ENCODE measurements around the gene DES. TPM values are rescaled to one million over a fixed set of nuclear protein-coding genes. Genes with fewer than 3 reads are reported as not detected.

Gene DES
- total RNA-seq, 1 experiment from 2014 or later: 0.17 TPM

DNA sequence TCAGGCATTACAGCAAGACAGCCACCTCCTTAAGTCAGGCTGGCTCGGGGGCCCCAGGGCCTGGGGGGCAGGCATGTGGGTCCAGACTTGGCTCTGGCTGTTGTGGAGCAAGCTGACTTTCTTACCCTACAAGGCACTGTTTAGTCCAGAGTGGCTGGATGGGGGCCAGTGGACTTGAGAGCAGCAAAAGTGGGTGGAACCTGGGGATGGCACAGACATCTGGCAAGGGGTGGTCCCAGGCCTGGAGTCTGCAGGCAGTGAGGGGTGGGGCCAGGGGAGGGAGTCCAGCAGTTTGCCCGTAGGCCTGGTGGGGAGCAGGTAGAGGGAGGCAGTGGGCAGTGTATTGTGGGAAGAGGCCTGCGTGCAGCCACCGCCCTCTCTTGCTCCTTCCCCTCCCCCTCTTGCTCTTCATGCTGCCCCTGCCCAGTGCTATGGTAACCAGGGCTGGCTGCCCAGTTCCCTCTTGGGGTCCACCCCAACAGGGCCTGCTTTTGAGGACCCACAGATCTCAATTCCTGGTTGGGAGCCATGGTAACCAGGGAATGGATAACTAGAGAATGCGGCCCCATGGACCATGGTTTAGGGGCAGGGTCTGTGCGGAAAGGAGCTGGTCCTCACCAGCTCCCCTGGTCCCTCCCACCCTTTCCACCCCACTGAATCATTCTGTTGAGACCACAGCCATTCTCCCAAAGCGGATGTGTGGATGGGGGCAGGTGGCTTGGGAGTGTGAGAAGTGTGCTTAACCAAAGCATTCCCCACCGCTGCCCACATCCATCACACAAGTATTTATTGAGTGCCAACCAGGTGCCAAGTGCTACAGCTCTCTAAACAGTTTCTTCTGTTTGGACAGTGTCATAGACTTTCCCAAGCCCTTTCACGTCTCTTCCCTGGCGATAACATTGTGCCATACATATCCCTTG, 35.8 kb downstream of the DES start:
- DNase-seq (ENCODE audit: low read depth): peak; percentile 88

DNA sequence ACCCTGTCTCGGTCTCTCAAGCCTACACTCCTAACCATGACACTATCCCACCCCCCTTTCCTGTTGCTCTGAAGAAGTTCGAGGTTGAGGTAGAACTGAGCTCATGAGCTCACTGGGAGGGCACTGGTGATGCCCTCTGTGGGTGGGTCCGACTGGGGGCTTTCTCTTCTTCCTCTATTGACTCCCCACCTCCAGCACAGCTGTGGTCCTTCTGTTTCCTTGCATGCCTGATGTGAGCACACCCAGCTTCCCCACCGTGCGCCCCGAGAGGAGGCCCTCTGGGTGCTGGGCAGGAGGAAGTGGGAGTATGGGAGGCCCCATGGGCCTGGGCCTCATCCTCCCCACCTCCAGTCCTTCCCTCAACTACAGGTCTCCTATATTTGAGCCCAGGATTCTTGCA, 37.4 kb downstream of the DES start:
- no peak for DNase-seq (ENCODE audit: low read depth)

DNA sequence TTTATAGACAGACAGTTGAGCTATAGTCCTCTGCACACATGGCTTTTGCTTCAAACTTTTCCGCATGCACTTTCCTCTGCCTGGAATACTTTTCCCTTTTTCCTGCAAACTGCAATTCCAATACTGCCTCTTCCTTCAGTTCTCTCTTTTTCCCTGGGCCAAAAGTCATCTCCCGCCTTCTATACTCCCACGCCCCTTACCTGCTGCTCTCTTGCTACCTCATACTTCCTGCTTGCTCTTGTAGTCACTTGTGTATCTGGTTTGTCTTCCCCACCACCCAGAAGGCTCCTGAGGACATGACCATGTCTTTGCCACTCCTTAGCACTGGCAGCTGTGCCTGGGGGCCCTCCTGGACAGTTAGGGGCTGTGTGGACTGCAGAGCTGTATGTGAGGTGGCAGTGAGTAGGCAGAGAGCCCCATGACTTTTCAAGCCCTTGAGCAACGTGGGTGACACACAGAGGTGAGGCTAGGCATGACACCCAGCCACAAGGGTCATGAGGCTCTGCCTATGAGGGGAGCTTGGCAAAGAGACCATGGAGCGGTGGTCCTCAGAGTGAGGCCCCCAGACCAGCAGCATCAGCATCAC, 39.7 kb downstream of the DES start:
- DNase-seq (ENCODE audit: low read depth): peak; percentile 29

DNA sequence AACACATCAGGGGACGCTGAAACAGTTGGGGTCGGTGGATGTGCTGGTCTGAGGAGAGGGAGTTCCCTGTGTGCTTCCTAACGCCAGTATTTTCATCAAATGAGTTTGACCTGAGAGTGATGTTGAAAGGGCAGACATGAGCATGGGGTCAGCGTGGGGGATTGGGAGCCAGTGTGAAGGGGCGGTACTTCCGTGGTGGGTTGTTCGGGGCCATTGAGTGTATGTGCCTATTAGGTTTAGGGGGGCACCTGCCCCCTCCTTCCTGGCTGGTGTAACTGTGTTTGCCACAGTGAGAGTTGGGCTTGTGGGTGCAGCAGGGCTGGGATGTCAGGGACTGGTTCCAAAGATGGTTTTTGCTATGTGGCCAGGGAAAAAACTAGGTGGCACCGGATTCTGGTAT, 40.8 kb downstream of the DES start:
- DNase-seq (ENCODE audit: low read depth): no peak

DNA sequence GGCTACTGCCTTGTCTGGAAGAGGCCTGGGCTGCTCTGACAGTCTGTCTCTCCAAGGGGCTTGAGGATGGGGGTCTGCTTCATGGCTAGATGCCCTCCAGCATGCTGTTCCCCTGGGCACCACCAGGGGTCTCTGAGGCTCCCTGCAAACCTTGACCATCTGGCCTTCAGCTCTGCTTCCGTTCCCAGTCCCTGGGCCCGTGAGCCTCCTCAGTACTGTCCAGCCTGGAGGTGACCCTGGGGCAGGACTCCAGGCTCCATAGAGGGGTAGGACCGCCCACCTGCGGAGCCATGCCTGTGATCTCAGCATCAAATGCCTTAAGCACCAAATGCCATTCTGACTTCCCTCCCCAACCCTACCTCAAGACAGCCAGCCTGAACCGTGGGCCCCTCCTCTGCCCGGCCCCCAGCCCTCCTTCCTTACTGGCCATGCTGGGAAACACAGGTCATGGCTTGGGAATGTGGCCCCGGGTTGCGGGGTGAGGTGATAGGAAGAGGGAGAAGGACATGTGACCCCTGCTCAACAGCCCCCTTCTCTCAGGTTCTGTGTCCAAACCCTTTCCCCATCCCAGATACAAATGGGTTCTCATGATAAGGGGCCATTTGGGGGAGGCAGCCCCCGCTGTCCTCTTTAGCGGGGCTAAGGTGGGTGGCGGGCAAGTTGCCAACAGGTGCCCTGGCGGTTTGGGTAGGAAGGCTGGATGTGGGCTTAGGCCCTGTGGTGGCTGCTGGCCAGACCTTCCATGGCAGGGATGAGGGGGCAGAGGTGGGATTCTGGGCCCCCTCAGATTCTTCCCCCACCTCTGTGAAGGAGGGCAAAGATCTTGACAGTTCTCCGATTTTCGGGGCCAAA, 41.5 kb downstream of the DES start:
- peak; percentile 52 for DNase-seq (ENCODE audit: low read depth)

DNA sequence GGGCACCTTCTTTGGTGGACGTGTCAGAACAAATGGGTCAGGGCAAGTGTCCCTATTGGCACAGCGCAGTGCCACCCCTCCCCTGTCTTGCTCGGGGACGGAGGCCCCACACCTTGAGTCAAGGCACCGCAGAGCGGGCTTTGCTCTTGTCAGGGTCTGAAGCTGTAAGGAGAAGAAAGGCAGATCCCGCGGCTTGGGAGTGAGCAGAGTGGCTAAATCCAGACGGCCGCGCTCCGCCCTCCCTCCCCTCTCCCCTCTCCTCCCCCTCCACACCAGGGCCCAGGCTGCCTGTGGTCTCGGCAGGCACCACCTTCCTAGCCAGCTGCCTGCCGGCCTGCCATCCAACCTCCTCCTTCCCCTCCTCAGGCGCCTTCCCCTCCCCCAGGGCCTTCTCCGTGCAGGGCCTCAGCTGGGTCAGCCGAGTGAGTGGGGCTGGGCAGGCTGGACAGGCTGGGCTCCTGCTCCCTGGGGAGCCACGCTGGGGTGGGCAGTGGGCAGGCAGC, 42.3 kb downstream of the DES start:
- DNase-seq (ENCODE audit: low read depth): peak; percentile 42

DNA sequence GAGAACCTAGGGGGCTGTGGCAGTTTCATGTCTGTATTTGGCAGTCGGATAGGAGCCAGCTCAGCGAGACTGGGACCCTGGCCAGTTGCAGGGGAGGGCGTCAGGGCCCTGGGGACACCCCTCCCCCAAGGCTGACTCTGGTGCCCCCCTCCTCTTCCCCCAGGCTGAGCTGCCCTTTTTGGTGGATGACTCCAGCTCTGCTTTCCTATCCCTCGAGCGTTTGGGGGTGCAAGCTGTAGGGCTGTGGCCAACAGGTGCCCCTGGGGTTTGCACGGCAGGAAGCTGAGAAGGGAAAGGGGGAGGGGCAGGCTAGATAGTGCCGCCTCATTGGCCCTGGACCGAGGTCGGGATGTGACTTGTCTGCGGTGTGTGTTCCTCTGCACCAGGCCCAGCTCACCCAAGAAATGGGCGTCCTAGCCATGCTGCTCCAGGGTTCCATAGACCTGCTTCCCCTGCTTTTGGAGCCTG, 42.9 kb downstream of the DES start:
- DNase-seq (ENCODE audit: low read depth): peak; percentile 30

DNA sequence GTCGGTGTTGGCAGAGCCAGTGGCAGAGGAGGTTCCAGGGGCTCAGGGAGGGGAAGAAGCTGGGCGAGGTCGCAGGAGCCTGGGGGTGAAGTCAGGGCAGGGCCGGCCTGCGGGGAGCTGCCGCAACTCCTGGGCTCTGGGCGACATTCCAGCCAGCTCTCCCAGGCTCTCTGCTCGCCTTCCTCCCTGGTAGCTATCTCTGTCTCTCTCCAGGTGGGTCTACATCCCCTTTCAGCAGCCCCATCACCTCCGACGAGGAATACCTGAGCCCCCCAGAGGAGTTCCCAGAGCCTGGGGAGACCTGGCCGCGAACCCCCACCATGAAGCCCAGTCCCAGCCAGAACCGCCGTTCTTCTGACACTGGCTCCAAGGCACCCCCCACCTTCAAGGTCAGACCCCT, 43.5 kb downstream of the DES start:
- no peak for DNase-seq (ENCODE audit: low read depth)

DNA sequence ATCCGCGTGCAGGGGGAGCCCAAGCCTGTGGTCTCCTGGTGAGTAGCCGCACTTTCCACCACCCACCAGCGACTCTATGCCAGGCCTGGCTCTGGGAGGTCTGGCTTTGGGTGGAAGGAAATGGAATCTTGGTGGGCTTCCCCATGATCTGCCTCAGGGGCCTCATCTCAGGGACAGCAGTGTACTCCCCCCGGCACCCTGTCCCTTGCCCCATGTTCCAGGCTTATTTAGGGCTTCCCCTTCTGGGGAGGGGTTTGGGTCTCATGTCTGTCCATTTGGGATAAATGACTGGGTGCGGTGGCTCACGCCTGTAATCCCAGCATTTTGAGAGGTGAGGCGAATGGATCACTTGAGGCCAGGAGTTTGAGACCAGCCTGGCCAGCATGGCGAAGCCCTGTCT, 44.2 kb downstream of the DES start:
- DNase-seq (ENCODE audit: low read depth): no peak

DNA sequence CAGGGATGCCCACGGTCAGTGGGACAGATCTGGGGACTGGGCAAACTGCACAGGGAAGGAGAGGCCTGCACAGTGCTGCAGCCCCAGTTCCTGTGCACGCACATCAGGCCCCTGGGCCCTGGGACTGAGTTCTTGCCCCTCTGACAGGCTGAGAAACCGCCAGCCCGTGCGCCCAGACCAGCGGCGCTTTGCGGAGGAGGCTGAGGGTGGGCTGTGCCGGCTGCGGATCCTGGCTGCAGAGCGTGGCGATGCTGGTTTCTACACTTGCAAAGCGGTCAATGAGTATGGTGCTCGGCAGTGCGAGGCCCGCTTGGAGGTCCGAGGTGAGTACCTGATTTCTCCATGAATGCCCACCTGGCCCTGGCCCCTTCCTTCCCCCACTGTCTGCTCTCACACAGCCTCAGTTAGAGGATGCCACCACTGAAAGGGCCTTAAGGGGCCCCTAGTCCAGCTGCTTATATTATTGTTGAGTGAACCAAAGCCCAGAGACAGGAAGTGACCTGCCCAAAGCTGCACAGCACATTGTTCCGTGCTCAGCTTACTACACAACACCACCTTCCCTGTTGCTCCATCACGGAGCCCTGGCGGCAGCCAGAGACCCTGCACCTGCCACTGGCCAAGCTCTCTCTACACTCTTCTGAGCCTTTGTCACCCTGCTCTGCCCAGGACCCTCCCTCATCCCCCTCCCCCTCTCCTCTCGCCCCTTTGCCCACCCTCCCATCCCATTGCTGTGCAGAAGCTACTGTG, 46.3 kb downstream of the DES start:
- no peak for DNase-seq (ENCODE audit: low read depth)

DNA sequence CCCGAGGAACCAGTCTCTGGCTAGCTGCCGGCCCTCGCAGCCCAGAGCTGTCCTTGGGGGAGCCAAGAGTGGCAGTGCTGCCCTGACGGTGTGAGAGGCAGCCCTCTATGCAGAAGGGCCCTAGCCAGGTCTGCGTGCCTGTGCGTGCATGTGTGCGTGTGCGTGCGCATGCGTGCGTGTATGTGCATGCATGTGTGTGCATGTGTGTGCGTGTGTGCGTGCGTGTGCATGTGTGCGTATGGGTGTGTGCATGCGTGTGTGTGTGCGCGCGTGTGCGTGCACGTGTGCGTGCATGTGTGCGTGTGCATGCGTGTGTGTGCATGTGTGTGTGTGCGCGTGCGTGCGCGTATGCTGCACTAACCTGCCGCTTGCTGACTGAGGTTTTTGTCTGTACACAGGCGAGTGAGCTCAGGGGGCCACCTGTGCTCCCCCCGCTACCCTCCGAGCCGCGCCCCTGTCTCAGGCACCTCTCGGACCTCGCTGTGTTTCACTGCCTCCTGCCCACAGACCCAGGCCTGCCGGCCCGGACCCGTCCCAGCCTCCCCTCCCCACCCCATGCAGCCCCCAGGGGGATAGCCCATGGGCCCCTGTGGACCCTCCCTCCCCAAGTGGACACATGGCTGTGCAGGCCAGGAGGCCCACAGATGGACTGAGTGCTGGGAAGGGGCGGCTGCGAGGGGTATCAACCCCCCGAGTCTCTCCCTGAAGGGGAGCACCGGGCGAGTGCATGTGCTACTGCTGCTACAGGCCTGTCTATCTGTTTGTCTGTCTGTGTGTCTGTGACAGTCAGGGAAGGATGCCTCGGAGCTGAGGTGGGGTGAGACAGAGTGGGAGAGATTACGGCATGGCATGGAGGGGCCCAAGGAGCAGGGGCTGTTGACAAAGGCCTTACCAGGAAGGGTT, 47.7 kb downstream of the DES start:
- no peak for DNase-seq (ENCODE audit: low read depth)

DNA sequence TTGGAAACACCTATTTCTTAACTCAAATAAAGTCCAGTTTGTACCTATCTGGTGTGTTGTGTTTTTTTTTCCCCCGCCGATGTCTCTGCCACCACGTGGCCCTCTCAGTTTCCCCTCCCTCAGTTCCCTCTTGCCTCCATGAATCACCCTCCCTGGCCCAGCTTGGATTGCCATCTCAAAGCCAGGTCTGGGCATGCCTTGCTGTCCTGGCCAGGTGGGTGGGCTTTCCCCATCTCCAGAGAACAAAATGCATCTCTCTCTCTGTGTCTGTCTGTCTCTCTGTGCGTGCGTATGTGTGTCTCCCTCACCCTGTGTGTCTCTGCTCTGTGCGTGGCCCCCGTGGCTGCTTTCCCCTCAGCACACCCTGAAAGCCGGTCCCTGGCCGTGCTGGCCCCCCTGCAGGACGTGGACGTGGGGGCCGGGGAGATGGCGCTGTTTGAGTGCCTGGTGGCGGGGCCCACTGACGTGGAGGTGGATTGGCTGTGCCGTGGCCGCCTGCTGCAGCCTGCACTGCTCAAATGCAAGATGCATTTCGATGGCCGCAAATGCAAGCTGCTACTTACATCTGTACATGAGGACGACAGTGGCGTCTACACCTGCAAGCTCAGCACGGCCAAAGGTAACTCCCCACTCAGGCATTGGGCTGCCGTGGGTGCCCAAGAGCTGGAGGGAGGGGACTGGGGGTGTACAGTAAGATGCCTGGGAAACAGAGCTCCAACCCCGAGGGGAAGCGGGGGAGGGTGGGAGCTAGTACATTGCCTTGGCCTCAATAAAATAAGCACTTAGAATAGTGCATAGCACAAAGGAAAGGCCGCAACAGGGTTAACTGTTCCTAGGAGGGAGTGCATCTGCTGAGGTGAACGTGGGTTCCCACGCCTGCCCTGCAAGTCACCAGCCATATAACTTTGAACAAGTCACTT, 48.9 kb downstream of the DES start:
- DNase-seq (ENCODE audit: low read depth): no peak

DNA sequence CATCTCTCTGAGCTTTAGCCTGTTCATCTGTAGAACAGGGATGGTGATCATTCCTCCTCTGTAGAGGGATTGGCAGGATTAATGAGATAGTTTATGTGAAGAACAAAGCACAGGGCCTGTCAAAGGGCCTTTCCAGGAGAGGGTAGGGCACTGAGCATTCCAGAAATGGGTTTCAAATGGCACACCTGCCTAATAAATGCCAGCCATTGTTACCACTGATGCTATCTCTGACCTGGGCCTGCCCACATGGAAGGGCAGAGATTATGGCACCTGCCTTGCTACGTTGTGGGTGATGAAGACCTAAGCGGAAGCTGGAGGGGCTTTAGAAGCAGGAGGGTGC, 49.5 kb downstream of the DES start:
- no peak for DNase-seq (ENCODE audit: low read depth)

DNA sequence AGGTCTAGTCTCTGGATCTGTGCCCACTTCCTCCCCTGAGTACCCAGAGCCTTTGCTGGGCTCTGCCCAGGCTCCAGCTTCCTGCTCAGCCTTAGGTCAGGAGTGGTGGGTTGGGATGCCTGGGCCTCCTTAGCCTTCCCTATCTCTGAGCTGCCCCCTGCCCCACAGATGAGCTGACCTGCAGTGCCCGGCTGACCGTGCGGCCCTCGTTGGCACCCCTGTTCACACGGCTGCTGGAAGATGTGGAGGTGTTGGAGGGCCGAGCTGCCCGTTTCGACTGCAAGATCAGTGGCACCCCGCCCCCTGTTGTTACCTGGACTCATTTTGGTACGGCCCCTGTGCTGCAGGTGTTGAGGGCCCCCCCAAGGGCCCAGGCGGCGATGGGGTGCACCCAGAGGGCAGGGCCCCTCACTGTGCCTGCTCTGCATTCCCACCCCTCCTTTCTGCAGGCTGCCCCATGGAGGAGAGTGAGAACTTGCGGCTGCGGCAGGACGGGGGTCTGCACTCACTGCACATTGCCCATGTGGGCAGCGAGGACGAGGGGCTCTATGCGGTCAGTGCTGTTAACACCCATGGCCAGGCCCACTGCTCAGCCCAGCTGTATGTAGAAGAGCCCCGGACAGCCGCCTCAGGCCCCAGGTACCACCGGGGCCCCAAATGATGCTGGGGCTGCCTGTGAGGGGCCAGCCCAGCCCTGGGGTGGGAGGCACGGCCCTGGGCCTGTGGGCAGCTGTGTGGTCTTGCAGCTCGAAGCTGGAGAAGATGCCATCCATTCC, 50.4 kb downstream of the DES start:
- no peak for DNase-seq (ENCODE audit: low read depth)

DNA sequence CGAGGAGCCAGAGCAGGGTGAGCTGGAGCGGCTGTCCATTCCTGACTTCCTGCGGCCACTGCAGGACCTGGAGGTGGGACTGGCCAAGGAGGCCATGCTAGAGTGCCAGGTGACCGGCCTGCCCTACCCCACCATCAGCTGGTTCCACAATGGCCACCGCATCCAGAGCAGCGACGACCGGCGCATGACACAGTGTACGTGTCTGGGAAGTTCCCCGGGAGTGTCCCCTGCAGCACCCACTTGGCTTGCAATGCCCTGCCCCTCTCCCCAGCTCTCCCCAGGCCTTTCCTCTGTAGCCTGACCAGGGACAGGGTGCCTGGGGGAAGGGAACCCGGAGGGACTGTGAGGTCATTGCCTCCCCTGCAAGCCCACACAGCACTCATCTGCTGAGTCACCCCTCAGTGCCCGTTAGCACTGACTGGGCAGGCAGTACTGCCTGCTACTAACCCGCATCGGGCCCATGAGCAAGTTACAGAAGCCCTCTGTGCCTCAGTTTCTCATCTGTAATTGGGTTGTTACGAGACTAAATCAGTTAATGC, 51.1 kb downstream of the DES start:
- peak; percentile 88 for DNase-seq (ENCODE audit: low read depth)

DNA sequence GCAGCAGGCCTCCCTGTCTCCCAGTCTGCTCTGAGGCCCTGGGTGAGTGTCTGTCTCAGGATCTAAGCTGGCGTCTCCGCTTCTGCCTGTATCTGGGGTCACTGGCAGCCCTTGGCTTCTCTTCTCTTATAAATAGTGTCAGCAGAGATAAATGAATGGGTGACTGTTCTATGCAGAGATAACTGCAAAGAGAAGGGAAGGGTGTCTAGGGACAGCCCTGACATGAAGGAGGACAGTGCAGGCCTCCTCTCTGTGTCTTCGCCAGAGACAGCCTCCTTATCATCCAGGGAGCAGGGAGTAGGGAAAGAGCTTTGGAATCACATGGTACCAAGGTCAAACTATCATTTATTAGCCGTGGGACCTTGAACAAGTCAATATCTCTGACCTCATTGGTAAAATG, 52.3 kb downstream of the DES start:
- no peak for DNase-seq (ENCODE audit: low read depth)

DNA sequence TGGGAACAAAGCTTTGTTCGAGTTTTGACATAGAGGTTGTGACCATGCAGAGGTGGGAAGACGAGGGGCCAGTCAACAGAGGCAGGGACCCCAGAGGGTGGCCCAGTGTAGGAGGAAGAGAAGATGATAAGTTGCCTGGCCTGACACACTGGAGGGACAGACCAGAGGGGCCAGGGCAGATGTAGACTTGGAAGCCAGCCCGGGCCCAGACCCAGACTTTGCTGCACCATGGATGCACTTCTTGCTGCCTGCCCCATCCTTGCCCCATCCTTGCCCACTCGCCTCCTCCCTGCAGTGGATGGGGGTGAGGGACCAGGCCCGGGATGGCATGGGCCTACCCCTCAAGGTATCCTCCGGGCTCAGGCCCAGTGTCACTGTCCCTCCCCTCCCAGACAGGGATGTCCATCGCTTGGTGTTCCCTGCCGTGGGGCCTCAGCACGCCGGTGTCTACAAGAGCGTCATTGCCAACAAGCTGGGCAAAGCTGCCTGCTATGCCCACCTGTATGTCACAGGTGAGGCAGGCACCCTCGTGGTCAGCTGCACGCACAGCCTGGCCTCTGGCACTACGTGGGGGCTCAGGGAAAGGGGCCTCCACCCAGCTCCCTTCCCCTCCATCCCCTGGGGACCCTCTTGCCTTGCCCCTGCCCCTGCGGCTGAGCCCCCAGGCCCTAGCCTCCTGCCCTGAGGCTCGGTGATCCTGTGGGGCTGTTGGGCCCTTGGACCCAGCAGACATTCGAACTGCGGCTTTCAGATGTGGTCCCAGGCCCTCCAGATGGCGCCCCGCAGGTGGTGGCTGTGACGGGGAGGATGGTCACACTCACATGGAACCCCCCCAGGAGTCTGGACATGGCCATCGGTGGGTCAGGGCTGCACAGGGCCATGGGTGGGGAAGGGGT, 53.5 kb downstream of the DES start:
- no peak for DNase-seq (ENCODE audit: low read depth)
